H1 (cell line): ENCODE measurements around the gene WDR3.

Source experiments
- CEBPB ChIP-seq: IDR thresholded peaks from 2 replicates; pipeline ENCODE4 v1.6.1; 2012; ENCODE audit warnings: low read depth, low read length
- CTCF ChIP-seq, 3 experiments: IDR thresholded peaks; 1 replicate in 2 of 3; 2 replicates in 1 of 3; pipeline versions ENCODE4 v1.5.1 to v1.6.1; 2011; ENCODE audit warnings: low read length in 3 of 3, mild to moderate bottlenecking in 3 of 3, inconsistent platforms in 2 of 3, low read depth in 1 of 3, moderate library complexity in 1 of 3; ENCODE audit not compliant: insufficient read depth in 1 of 3; ENCODE audit errors: control extremely low read depth in 1 of 3
- POLR2A ChIP-seq, 2 experiments: IDR thresholded peaks; 1 replicate in 1 of 2; 2 replicates in 1 of 2; pipeline ENCODE4 v1.6.1; 2011; ENCODE audit warnings: low read depth in 2 of 2, low read length in 2 of 2, mild to moderate bottlenecking in 2 of 2; ENCODE audit errors: control extremely low read depth in 1 of 2
- POU5F1 ChIP-seq: IDR thresholded peaks from 2 replicates; pipeline ENCODE4 v1.6.1; 2011; ENCODE audit warnings: low read depth, mild to moderate bottlenecking, low read length, moderate library complexity
- RFX5 ChIP-seq: IDR thresholded peaks from 2 replicates; pipeline ENCODE4 v1.6.1; 2011; ENCODE audit warnings: low read depth, low read length, improper control_type of control experiment, borderline replicate concordance
- SP1 ChIP-seq: IDR thresholded peaks from 2 replicates; pipeline ENCODE4 v1.6.1; 2011; ENCODE audit warnings: low read depth, low read length

GRCh38 chr1:117959364-117959763 is 29.8 kb downstream of the WDR3 start:
- TF ChIP-seq CTCF (IDR thresholded peaks at IDR 0.05; ENCODE audit: control extremely low read depth in 1 of 3, insufficient read depth in 1 of 3, low read depth in 1 of 3, low read length in 3 of 3) (no peak), RFX5 (no peak), POU5F1 (no peak), SP1 (no peak), POLR2A (IDR thresholded peaks at IDR 0.05; ENCODE audit: control extremely low read depth in 1 of 2, low read depth in 2 of 2, low read length in 2 of 2) (no peak), CEBPB (no peak)
